IMR-90 (cell line): ENCODE measurements around the gene DNM1. TPM values are rescaled to one million over a fixed set of nuclear protein-coding genes. Genes with fewer than 3 reads are reported as not detected.

Experiments
- ATAC-seq: fragments of 200-7000 bp; cut with Tn5 transposase; 2 replicates; pipeline ENCODE4 v1.9.1; 2020; ENCODE audit warnings: low read depth, mild to moderate bottlenecking, moderate library complexity
- BruUV-seq: library from RNA; stranded (reverse); fragments of 400-500 nt; replicated peaks from 2 replicates; lab custom pipeline; 2021; lab: Mats Ljungman, UMichigan
- CTCF ChIA-PET: fragments of 300-600 bp; formaldehyde crosslinking; extraction: SDS; loops from one replicate; lab custom pipeline; 2021; ENCODE audit warnings: antibody characterized with exemption; lab: Yijun Ruan, JAX
- POLR2A ChIA-PET: fragments of 300-600 bp; sonication (Branson Sonifier 250); formaldehyde crosslinking; loops from one replicate; lab custom pipeline; 2022; ENCODE audit warnings: antibody characterized with exemption; ENCODE audit not compliant: unreplicated experiment; lab: Charles Lee
- DNase-seq: peaks from one replicate; pipeline ENCODE4 v3.0.0; 2013
- H2AFZ ChIP-seq: replicated peaks from 2 replicates; pipeline ENCODE3; 2013; ENCODE audit warnings: low read length, mild to moderate bottlenecking; ENCODE audit not compliant: poor library complexity
- H2AK5ac ChIP-seq: 2 replicates; pipeline ENCODE4 v1.6.1; 2013; ENCODE audit warnings: low read depth, low read length, inconsistent platforms
- H2AK9ac ChIP-seq: replicated peaks from 2 replicates; pipeline ENCODE3; 2013; ENCODE audit warnings: mild to moderate bottlenecking, low read depth, low read length, moderate library complexity; ENCODE audit not compliant: poor library complexity
- H2BK120ac ChIP-seq: 2 replicates; pipeline ENCODE4 v1.6.1; 2013; ENCODE audit warnings: low read depth, low read length, inconsistent platforms
- H2BK15ac ChIP-seq: 3 replicates; pipeline ENCODE4 v1.6.1; 2013; ENCODE audit warnings: low read depth, low read length, inconsistent platforms
- H2BK20ac ChIP-seq: 2 replicates; pipeline ENCODE4 v1.6.1; 2013; ENCODE audit warnings: low read depth, mild to moderate bottlenecking, inconsistent platforms, low read length, moderate library complexity
- H2BK5ac ChIP-seq: 2 replicates; pipeline ENCODE4 v1.6.1; 2013; ENCODE audit warnings: mild to moderate bottlenecking, low read depth, low read length, inconsistent platforms; ENCODE audit not compliant: poor library complexity, severe bottlenecking
- H3K14ac ChIP-seq: replicated peaks from 2 replicates; pipeline ENCODE4 v1.6.1; 2013; ENCODE audit warnings: low read depth, low read length, inconsistent platforms
- H3K18ac ChIP-seq: 2 replicates; pipeline ENCODE4 v1.6.1; 2013; ENCODE audit warnings: low read depth, low read length, control low read depth
- H3K23ac ChIP-seq: 2 replicates; pipeline ENCODE4 v1.6.1; 2013; ENCODE audit warnings: low read depth, low read length, inconsistent platforms
- H3K27ac ChIP-seq: 2 replicates; pipeline ENCODE4 v1.5.1; 2013; ENCODE audit warnings: mild to moderate bottlenecking, control low read depth, low read length; ENCODE audit not compliant: insufficient read depth
- H3K27me3 ChIP-seq: 2 replicates; pipeline ENCODE4 v1.6.1; 2013; ENCODE audit warnings: low read length; ENCODE audit not compliant: control insufficient read depth, insufficient read depth
- H3K36me3 ChIP-seq: 2 replicates; pipeline ENCODE4 v1.6.1; 2013; ENCODE audit warnings: low read length, mixed read lengths; ENCODE audit not compliant: control insufficient read depth, insufficient read depth
- H3K4ac ChIP-seq: 2 replicates; pipeline ENCODE4 v1.6.1; 2013; ENCODE audit warnings: low read depth, low read length, inconsistent platforms
- H3K4me1 ChIP-seq: 2 replicates; pipeline ENCODE4 v1.6.1; 2013; ENCODE audit warnings: low read length, mixed read lengths; ENCODE audit not compliant: control insufficient read depth, insufficient read depth
- H3K4me2 ChIP-seq: 2 replicates; pipeline ENCODE4 v1.6.1; 2013; ENCODE audit warnings: low read depth, mild to moderate bottlenecking, control low read depth, low read length, moderate library complexity
- H3K4me3 ChIP-seq: 2 replicates; pipeline ENCODE4 v1.5.1; 2013; ENCODE audit warnings: low read depth, mild to moderate bottlenecking, control low read depth, low read length, moderate library complexity; ENCODE audit not compliant: insufficient read depth
- H3K56ac ChIP-seq: 2 replicates; pipeline ENCODE4 v1.6.1; 2013; ENCODE audit warnings: low read length, inconsistent platforms; ENCODE audit not compliant: insufficient read depth; ENCODE audit errors: extremely low read depth
- H3K79me1 ChIP-seq, 2 experiments: 2 replicates each; pipeline ENCODE4 v1.6.1; 2013; ENCODE audit warnings: low read length in 2 of 2, inconsistent platforms in 1 of 2, low read depth in 1 of 2
- H3K9ac ChIP-seq: 2 replicates; pipeline ENCODE4 v1.6.1; 2013; ENCODE audit warnings: low read depth, low read length, control low read depth
- H3K9me1 ChIP-seq: 2 replicates; pipeline ENCODE4 v1.6.1; 2013; ENCODE audit warnings: low read length, inconsistent platforms; ENCODE audit not compliant: insufficient read depth
- H3K9me3 ChIP-seq: 2 replicates; pipeline ENCODE4 v1.6.1; 2013; ENCODE audit warnings: low read length; ENCODE audit not compliant: control insufficient read depth, insufficient read depth
- H4K20me1 ChIP-seq: 2 replicates; pipeline ENCODE4 v1.6.1; 2013; ENCODE audit warnings: low read length, inconsistent platforms; ENCODE audit not compliant: insufficient read depth
- H4K5ac ChIP-seq: 2 replicates; pipeline ENCODE4 v1.6.1; 2013; ENCODE audit warnings: mild to moderate bottlenecking, low read depth, low read length, control low read depth
- H4K8ac ChIP-seq, 2 experiments: 2 replicates each; pipeline ENCODE4 v1.6.1; 2013; ENCODE audit warnings: low read depth in 2 of 2, low read length in 2 of 2, control low read depth in 1 of 2, inconsistent platforms in 1 of 2
- H4K91ac ChIP-seq: 2 replicates; pipeline ENCODE4 v1.6.1; 2013; ENCODE audit warnings: low read depth, low read length, inconsistent platforms; ENCODE audit not compliant: insufficient read depth
- RAD21 ChIP-seq: IDR thresholded peaks from 2 replicates; pipeline ENCODE4 v1.6.1; 2012; ENCODE audit warnings: low read length, improper control_type of control experiment
- WGBS, 2 experiments: methylation state at CpG; one replicate each; pipeline versions ENCODE4 v1.1.5 to v1.1.7; 2013; ENCODE audit warnings: missing lambda C conversion rate in 2 of 2; ENCODE audit not compliant: insufficient read length in 1 of 2; ENCODE audit errors: extremely low coverage in 2 of 2; 5-methylcytosine and 5-hydroxymethylcytosine counted together
- dilution Hi-C: fragments of 300-500 bp; cut with HindIII; formaldehyde crosslinking; loops from one replicate; pipeline ENCODE4 v1.14.3; 2018; ENCODE audit warnings: low sequenced_read_pairs; ENCODE audit not compliant: unreplicated experiment
- in situ Hi-C: fragments of 300-500 bp; cut with MboI; formaldehyde crosslinking; loops from 3 replicates; pipeline ENCODE4 v1.14.3; 2019; ENCODE audit warnings: low sequenced_read_pairs, inconsistent platforms, mixed read lengths
- intact Hi-C: fragments of 100-400 bp; cut with micrococcal nuclease; formaldehyde crosslinking; loops from 2 replicates; pipeline ENCODE4 v1.10.0; 2022
- polyA plus RNA-seq, 3 experiments: library from polyadenylated mRNA; depleted of rRNA; stranded (reverse); fragments of >200 nt; gene quantifications; 2 replicates each; pipeline ENCODE4 v1.2.3, GENCODE V29; 2012; ENCODE audit warnings: low replicate concordance in 1 of 3
- total RNA-seq: library from RNA; depleted of rRNA; stranded (reverse); fragments of >200 nt; gene quantifications from 2 replicates; pipeline ENCODE4 v1.2.3, GENCODE V29; 2012

DNM1 gene
- total and polyA plus RNA-seq, 2 of the 4 experiments (the other 2 are of a cell fraction), result 13.6 to 17.7 TPM

GRCh38 chr9:128208386-128208785 lies 5.2 kb downstream of the DNM1 start:
- H3K14ac ChIP-seq, result no peak overlapping the region
- H2BK20ac ChIP-seq, result no peak overlapping the region
- H3K4me3 ChIP-seq, result no peak overlapping the region
- DNase-seq, result no peak
- no peak for ATAC-seq
- H4K5ac ChIP-seq, result no peak overlapping the region
- H2AK5ac ChIP-seq, result no peak overlapping the region
- no peaks in the 10 kb centered on the region; the same call in 1 of the 2 replicates for H3K9me1 ChIP-seq
- H4K91ac ChIP-seq, result no peak overlapping the region
- no peak overlapping the region for H4K8ac ChIP-seq
- dilution Hi-C loops (no loop called here), intact Hi-C loops (no loop called here), in situ Hi-C loops (no loop called here)
- no peaks in the 10 kb centered on the region for H3K36me3 ChIP-seq
- no peak overlapping the region for H3K56ac ChIP-seq
- H3K9me3 ChIP-seq, result no peaks in the 10 kb centered on the region
- no peak overlapping the region for H2BK5ac ChIP-seq
- peaks cover 0 to 4% of the 10 kb centered on the region in 2 experiments; a peak in 1 of 4 replicates for H3K79me1 ChIP-seq
- no peak overlapping the region for H2AK9ac ChIP-seq
- H2AFZ ChIP-seq, result no peak overlapping the region
- H2BK15ac ChIP-seq, result no peak overlapping the region
- no peak overlapping the region for H3K4ac ChIP-seq
- POLR2A ChIA-PET, result no interaction called here
- WGBS, 2 experiments, result 98% methylated on average over 4 of the region's 7 CpGs; no CpG with 5 or more reads in 1 of the 2 experiments
- TF ChIP-seq RAD21, result no peak
- CTCF ChIA-PET, result no interaction called here
- no peaks in the 10 kb centered on the region for H3K27me3 ChIP-seq
- H3K18ac ChIP-seq, result no peak overlapping the region
- peaks cover 2% of the 10 kb centered on the region; the same call in 1 of the 2 replicates for H3K4me1 ChIP-seq
- no peaks in the 10 kb centered on the region for H4K20me1 ChIP-seq
- H3K27ac ChIP-seq, result no peak overlapping the region
- H3K4me2 ChIP-seq, result no peak overlapping the region
- H2BK120ac ChIP-seq, result no peak overlapping the region
- H3K23ac ChIP-seq, result no peak overlapping the region
- BruUV-seq, result no TSS peak
- H3K9ac ChIP-seq, result no peak overlapping the region
